Upper lobe of left lung (tissue), 4 donors: ENCODE measurements around the gene SLC24A5.

Source experiments
- EP300 ChIP-seq, 4 donors: sonication (generic); formaldehyde crosslinking; IDR thresholded peaks; one replicate each; pipeline ENCODE4 v1.5.1; 2017; ENCODE audit warnings: antibody characterized with exemption in 4 of 4, control low read depth in 2 of 4
- POLR2AphosphoS5 ChIP-seq, 2 donors: sonication (generic); formaldehyde crosslinking; IDR thresholded peaks; one replicate each; pipeline ENCODE4 v1.5.1; 2017; ENCODE audit warnings: antibody characterized with exemption in 2 of 2
- TF ChIP-seq, protein P1 (sequence below), 6 experiments: fragments of 450-650 bp in 4 of 6; fragments of 200-600 bp in 2 of 6; sonication (generic) in 2 of 6; IDR thresholded peaks; one replicate each; pipeline ENCODE4 v1.5.1; 2016 to 2019; ENCODE audit warnings: antibody characterized with exemption in 6 of 6

DNA sequence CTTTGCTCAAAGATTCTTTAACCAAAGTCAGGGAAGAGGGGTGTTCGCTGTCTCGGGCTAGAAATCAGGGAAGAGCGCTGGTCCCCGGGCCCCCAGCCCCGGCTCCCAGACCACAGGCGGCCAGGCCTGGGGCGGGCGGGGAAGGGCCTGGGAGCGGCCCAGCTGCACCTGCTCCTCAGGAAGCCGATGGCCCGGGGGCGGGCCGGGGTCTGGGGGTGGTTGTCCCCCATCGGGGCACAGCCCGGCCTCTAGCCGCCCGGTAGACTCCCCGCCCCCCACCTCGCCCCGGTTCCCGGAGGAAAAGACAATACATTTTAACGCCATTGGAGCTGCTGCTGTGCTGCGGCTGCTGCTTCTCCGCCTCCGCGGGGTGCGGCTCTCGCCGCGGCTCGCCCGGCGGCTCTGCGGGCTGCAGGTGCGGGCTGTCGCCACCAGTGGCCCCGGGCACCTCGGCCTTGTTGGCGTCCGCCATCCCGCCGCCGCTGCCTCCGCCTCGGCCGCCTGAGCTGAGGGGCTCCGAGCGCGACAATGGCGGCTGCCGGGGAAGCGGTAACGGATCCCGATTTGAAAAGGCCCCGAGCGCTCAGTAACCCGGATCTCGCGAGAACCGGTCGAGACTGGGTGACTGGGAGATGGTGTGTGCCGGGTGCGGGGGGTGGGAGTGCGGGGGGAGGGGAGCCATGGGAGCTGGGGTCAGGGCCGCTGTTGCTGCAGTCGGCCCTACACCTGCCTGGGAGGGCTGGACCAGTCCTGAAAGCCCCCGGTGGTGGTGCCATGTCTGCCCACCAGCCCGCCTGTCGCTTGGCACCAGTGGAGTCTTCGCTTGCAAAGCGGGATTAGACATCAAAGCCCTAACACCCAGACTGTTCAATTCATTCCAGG is 57.2 kb downstream of the SLC24A5 start, which contains the start of gene MYEF2:
- TF ChIP-seq, protein P1, sequence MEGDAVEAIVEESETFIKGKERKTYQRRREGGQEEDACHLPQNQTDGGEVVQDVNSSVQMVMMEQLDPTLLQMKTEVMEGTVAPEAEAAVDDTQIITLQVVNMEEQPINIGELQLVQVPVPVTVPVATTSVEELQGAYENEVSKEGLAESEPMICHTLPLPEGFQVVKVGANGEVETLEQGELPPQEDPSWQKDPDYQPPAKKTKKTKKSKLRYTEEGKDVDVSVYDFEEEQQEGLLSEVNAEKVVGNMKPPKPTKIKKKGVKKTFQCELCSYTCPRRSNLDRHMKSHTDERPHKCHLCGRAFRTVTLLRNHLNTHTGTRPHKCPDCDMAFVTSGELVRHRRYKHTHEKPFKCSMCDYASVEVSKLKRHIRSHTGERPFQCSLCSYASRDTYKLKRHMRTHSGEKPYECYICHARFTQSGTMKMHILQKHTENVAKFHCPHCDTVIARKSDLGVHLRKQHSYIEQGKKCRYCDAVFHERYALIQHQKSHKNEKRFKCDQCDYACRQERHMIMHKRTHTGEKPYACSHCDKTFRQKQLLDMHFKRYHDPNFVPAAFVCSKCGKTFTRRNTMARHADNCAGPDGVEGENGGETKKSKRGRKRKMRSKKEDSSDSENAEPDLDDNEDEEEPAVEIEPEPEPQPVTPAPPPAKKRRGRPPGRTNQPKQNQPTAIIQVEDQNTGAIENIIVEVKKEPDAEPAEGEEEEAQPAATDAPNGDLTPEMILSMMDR (IDR thresholded peaks at IDR 0.05), result peak in 1 of 6 experiments; percentile 51
- TF ChIP-seq EP300 (IDR thresholded peaks at IDR 0.05), result no peak
- no peak for TF ChIP-seq POLR2AphosphoS5 (IDR thresholded peaks at IDR 0.05)
